ENCODE data around the gene EML6. TPM values are rescaled to one million over a fixed set of nuclear protein-coding genes. Genes with fewer than 3 reads are reported as not detected.

Gene EML6
- total and polyA plus RNA-seq, 2 of the 13 experiments (the other 11 are each of a cell fraction or from before 2014, with no cell fraction given): 17.2 to 32.4 TPM

DNA sequence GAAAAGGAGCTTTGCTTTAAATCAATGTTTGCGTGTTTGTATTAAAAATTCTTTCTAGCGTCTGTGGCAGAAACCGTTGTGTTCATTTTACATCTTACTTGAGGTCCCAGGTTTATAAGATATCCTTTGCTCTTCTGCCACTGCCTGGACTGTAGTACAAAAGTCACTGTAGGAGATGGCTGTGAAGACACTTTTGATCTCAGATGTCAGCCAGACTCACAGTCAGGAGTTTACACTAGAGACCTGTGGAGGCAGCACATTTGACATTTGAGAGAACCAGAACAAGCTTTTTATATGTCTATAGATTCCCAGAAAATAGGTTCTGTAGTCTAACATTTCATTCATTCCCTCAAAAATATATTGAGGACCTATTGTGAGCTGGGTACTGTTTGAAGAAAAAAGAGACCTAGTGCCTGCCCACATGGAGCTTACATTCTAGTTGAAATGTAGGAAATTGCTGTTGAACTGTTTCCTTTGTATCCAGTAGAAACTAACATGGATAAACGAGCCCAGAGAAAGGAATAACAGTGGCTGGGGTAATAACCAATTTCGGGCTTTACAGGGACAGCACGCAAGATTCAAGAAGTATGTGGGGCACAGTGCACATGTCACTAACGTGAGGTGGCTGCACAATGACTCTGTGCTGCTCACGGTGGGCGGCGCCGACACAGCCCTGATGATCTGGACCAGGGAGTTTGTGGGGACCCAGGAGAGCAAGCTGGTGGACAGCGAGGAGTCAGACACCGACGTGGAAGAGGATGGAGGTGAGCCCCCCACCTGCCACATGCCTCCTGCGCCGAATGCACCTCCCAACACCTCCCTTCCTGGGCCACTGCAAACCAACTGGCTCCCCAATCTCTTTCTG lies 204.5 kb downstream of the EML6 start:
- ChIA-PET POLR2A (no interaction called here), CTCF (ENCODE audit: low intra/inter-chr PET ratio, low total read pairs) (no interaction called here)
- 96% methylated on average over 16 of the region's 16 CpGs for WGBS (ENCODE audit: low lambda C conversion rate)
- Histone ChIP-seq H3K9ac (ENCODE audit: insufficient read depth, low read depth, low read length) (no peak overlapping the region), H3K27ac (ENCODE audit: extremely low read length, insufficient read depth, low read length) (no peak overlapping the region), H4K20me1 (ENCODE audit: insufficient read depth, low read length) (no peaks in the 10 kb centered on the region), H3K79me2 (ENCODE audit: insufficient read depth, low read length) (no peaks in the 10 kb centered on the region), H3K4me3 (replicated peaks in 1 of 3; ENCODE audit: insufficient read depth in 1 of 3, low read depth in 2 of 3, low read length in 3 of 3) (no peak overlapping the region), H3K4me1 (ENCODE audit: insufficient read depth, low read length) (no peaks in the 10 kb centered on the region), H3K27me3 (ENCODE audit: control insufficient read depth in 1 of 2, insufficient read depth in 2 of 2, low read length in 2 of 2) (no peaks in the 10 kb centered on the region), H2AFZ (ENCODE audit: low read length) (no peak overlapping the region), H3K4me2 (ENCODE audit: low read depth, low read length) (no peak overlapping the region), H3K9me3 (ENCODE audit: low read length) (no peaks in the 10 kb centered on the region), H3K36me3 (replicated peaks in 1 of 2; ENCODE audit: control insufficient read depth in 1 of 2, insufficient read depth in 2 of 2, low read length in 2 of 2) (no peaks in the 10 kb centered on the region; a peak in 1 of 5 replicates)
- in situ Hi-C loops (cut with HindIII; ENCODE audit: extremely low pct_ligation_motif_present, low pct_unique_long_range_greater_than_20kb) (no loop called here), intact Hi-C loops (cut with micrococcal nuclease; ENCODE audit: unreplicated experiment) (no loop called here)
- no peak for DNase-seq (ENCODE audit: low spot score)
- peak; percentile 23 for FAIRE-seq
- ATAC-seq: no peak
- BruUV-seq (replicated peaks): no TSS peak
- TF ChIP-seq NPAS2 (CRISPR knock-in tag; IDR thresholded peaks at IDR 0.05; ENCODE audit: borderline replicate concordance) (0 out of 2 replicates have a peak, but pooled peaks have one; percentile 52), PITX1 (CRISPR knock-in tag; IDR thresholded peaks at IDR 0.05) (no peak)

DNA sequence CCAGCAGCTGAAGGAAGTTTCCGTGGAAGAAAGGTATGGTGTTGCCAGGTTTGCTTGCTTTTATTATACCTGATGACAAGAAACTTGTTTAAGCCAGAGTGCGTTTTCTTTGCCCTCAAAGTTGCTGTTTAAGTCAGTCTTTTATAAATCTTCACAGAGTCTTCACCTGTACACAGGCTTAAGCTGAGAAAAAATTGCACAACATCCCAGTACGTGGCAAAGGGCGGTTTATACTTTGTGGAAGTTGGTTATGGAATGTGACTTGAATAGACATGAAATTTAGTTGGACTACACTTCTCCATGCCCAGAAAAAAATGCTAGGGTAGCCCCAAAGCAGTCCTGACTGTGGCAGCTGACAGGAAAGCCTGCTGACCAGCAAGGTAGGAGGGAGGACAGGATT lies 205.3 kb downstream of the EML6 start:
- ChIA-PET POLR2A (no interaction called here), CTCF (ENCODE audit: low intra/inter-chr PET ratio, low total read pairs) (no interaction called here)
- H4K20me1 ChIP-seq (ENCODE audit: insufficient read depth, low read length): no peaks in the 10 kb centered on the region
- in situ Hi-C loops (cut with HindIII; ENCODE audit: extremely low pct_ligation_motif_present, low pct_unique_long_range_greater_than_20kb): no loop called here
- H3K9ac ChIP-seq (ENCODE audit: insufficient read depth, low read depth, low read length): no peak overlapping the region
- no peak overlapping the region for H3K27ac ChIP-seq (ENCODE audit: extremely low read length, insufficient read depth, low read length)
- DNase-seq (ENCODE audit: low spot score): no peak
- no peaks in the 10 kb centered on the region for H3K9me3 ChIP-seq (ENCODE audit: low read length)
- no peak overlapping the region for H3K4me2 ChIP-seq (ENCODE audit: low read depth, low read length)
- no peak for ATAC-seq
- no peak for FAIRE-seq
- no peak overlapping the region for H3K4me3 ChIP-seq (replicated peaks in 1 of 3; ENCODE audit: insufficient read depth in 1 of 3, low read depth in 2 of 3, low read length in 3 of 3)
- no peaks in the 10 kb centered on the region; a peak in 1 of 5 replicates for H3K36me3 ChIP-seq (replicated peaks in 1 of 2; ENCODE audit: control insufficient read depth in 1 of 2, insufficient read depth in 2 of 2, low read length in 2 of 2)
- no peak for TF ChIP-seq CBX5 (CRISPR knock-in tag; IDR thresholded peaks at IDR 0.05; ENCODE audit: borderline replicate concordance)
- no peak for TF ChIP-seq ZNF235 (CRISPR knock-in tag; IDR thresholded peaks at IDR 0.05; ENCODE audit: borderline replicate concordance)
- no peak for TF ChIP-seq HDAC1 (CRISPR knock-in tag; IDR thresholded peaks at IDR 0.05)
- no peak for TF ChIP-seq NBN (conservative IDR thresholded peaks at IDR 0.05)
- no peak for TF ChIP-seq NR3C1 (CRISPR knock-in tag; IDR thresholded peaks at IDR 0.05)
- no peak for TF ChIP-seq GABPB1 (CRISPR knock-in tag; IDR thresholded peaks at IDR 0.05)
- no peak for TF ChIP-seq ZNF326 (CRISPR knock-in tag; IDR thresholded peaks at IDR 0.05; ENCODE audit: borderline replicate concordance)
- no peak for TF ChIP-seq CAMTA2 (CRISPR knock-in tag; IDR thresholded peaks at IDR 0.05; ENCODE audit: borderline replicate concordance)
- no peak for TF ChIP-seq ZNF782 (CRISPR knock-in tag; IDR thresholded peaks at IDR 0.05; ENCODE audit: borderline replicate concordance)
- TF ChIP-seq NFATC3 (CRISPR knock-in tag; IDR thresholded peaks at IDR 0.05): no peak
- TF ChIP-seq DNMT3B (CRISPR knock-in tag; conservative IDR thresholded peaks at IDR 0.05): no peak
- TF ChIP-seq ERF (CRISPR knock-in tag; IDR thresholded peaks at IDR 0.05): no peak
- no peak overlapping the region for H2AFZ ChIP-seq (ENCODE audit: low read length)
- no peaks in the 10 kb centered on the region for H3K27me3 ChIP-seq (ENCODE audit: control insufficient read depth in 1 of 2, insufficient read depth in 2 of 2, low read length in 2 of 2)
- no peaks in the 10 kb centered on the region for H3K79me2 ChIP-seq (ENCODE audit: insufficient read depth, low read length)
- no peaks in the 10 kb centered on the region for H3K4me1 ChIP-seq (ENCODE audit: insufficient read depth, low read length)
- intact Hi-C loops (cut with micrococcal nuclease; ENCODE audit: unreplicated experiment): no loop called here
- no TSS peak for BruUV-seq (replicated peaks)
- WGBS (ENCODE audit: low lambda C conversion rate): 88% methylated on average over 4 of the region's 4 CpGs
